SU-DHL-6 (cell line): Measurements from ENCODE around the gene FBXW8.

Source experiments
- H2AFZ ChIP-seq: fragments of 200-600 bp; sonication (generic); 2 replicates; pipeline ENCODE4 v1.6.1; 2014; ENCODE audit warnings: low read depth, mild to moderate bottlenecking, moderate library complexity, mixed read lengths, antibody characterized with exemption, low read length; ENCODE audit not compliant: severe bottlenecking
- H3F3A ChIP-seq: fragments of 200-600 bp; shearing (Covaris generic); 2 replicates; pipeline ENCODE4 v1.6.0; 2016; ENCODE audit warnings: antibody characterized with exemption, mild to moderate bottlenecking; ENCODE audit not compliant: insufficient read depth
- H3K27ac ChIP-seq: fragments of 200-600 bp; sonication (generic); 2 replicates; pipeline ENCODE4 v1.5.1; 2016; ENCODE audit warnings: low read depth, mild to moderate bottlenecking, low read length, moderate library complexity, mixed read lengths
- H3K27me3 ChIP-seq: fragments of 200-600 bp; sonication (generic), shearing (Covaris generic); 2 replicates; pipeline ENCODE4 v1.6.0; 2014; ENCODE audit warnings: mild to moderate bottlenecking, low read length
- H3K36me3 ChIP-seq: fragments of 200-600 bp; sonication (generic); 2 replicates; pipeline ENCODE4 v1.6.1; 2014; ENCODE audit warnings: mild to moderate bottlenecking, low read length, mixed read lengths
- H3K4me2 ChIP-seq: fragments of 300-600, 200-600 bp; shearing (Covaris generic), sonication (generic); 2 replicates; pipeline ENCODE4 v1.6.0; 2014; ENCODE audit warnings: low read length, low read depth, mild to moderate bottlenecking; ENCODE audit not compliant: poor library complexity, severe bottlenecking
- H3K4me3 ChIP-seq: fragments of 200-600 bp; sonication (generic); 2 replicates; pipeline ENCODE4 v1.5.1; 2014; ENCODE audit warnings: antibody characterized with exemption, low read length, mild to moderate bottlenecking, mixed read lengths; ENCODE audit not compliant: insufficient read depth, poor library complexity, severe bottlenecking
- H3K79me2 ChIP-seq: fragments of 200-600 bp; sonication (generic); 2 replicates; pipeline ENCODE4 v1.6.1; 2014; ENCODE audit warnings: mild to moderate bottlenecking, low read length, moderate library complexity; ENCODE audit not compliant: insufficient read depth
- H3K9ac ChIP-seq: fragments of 200-600 bp; sonication (generic); 2 replicates; pipeline ENCODE4 v1.7.0; 2014; ENCODE audit warnings: mild to moderate bottlenecking, low read length
- H3K9me2 ChIP-seq: fragments of 200-600 bp; sonication (generic); replicated peaks from 2 replicates; pipeline ENCODE4 v1.6.1; 2014; ENCODE audit warnings: low read length; ENCODE audit not compliant: insufficient read depth
- H3K9me3 ChIP-seq: fragments of 200-600 bp; sonication (generic); 2 replicates; pipeline ENCODE4 v1.6.1; 2014; ENCODE audit warnings: low read length, mixed read lengths; ENCODE audit not compliant: insufficient read depth
- H4K20me1 ChIP-seq: fragments of 200-600 bp; sonication (generic); 2 replicates; pipeline ENCODE4 v1.6.1; 2014; ENCODE audit warnings: low read depth, mild to moderate bottlenecking, antibody characterized with exemption, low read length, moderate library complexity, mixed read lengths
- EZH2phosphoT487 ChIP-seq: fragments of 200-600 bp; sonication (generic), shearing (Covaris generic); conservative IDR thresholded peaks from 2 replicates; pipeline ENCODE4 v1.6.1; 2018; ENCODE audit warnings: mild to moderate bottlenecking, antibody characterized with exemption, low read length, moderate library complexity, mixed read lengths
- TF ChIP-seq, protein P1 (sequence below): fragments of 200-600 bp; sonication (generic); IDR thresholded peaks from one replicate; pipeline ENCODE4 v1.5.1; 2017; ENCODE audit warnings: antibody characterized with exemption, mild to moderate bottlenecking, low read length, moderate library complexity; ENCODE audit not compliant: insufficient read depth, poor library complexity, severe bottlenecking

Gene FBXW8

DNA sequence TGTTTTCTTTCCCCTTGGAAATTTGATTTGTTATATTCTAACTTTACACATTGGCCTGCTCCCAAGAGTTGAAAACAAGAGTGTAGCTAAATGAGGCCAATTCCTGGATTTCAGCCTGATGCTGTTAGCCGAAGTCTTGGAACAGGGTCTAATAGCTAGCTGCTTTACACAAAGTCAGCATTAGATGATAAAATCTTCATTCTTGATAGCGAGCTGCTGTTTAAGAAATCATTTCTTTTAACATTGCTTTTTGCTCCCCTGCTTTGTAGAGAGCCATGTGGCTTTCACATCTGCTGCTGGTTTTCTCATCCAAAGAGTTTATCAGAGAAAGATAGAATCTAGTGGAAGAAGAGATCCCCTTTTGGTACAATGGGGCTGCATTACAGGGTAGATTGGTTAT lies 22.3 kb downstream of the FBXW8 start:
- no peak overlapping the region for H3K4me2 ChIP-seq
- no peaks in the 10 kb centered on the region for H3K27me3 ChIP-seq
- no peak overlapping the region for H3K9ac ChIP-seq
- H2AFZ ChIP-seq, result no peak overlapping the region
- no peaks in the 10 kb centered on the region for H4K20me1 ChIP-seq
- H3K4me3 ChIP-seq, result no peak overlapping the region
- peaks cover 11% of the 10 kb centered on the region; the same call in 1 of the 2 replicates for H3F3A ChIP-seq
- peaks cover 27% of the 10 kb centered on the region; the same call in 1 of the 2 replicates for H3K79me2 ChIP-seq
- no peaks in the 10 kb centered on the region for H3K9me2 ChIP-seq
- no peaks in the 10 kb centered on the region for H3K9me3 ChIP-seq
- H3K27ac ChIP-seq, result no peak overlapping the region
- TF ChIP-seq, protein P1, sequence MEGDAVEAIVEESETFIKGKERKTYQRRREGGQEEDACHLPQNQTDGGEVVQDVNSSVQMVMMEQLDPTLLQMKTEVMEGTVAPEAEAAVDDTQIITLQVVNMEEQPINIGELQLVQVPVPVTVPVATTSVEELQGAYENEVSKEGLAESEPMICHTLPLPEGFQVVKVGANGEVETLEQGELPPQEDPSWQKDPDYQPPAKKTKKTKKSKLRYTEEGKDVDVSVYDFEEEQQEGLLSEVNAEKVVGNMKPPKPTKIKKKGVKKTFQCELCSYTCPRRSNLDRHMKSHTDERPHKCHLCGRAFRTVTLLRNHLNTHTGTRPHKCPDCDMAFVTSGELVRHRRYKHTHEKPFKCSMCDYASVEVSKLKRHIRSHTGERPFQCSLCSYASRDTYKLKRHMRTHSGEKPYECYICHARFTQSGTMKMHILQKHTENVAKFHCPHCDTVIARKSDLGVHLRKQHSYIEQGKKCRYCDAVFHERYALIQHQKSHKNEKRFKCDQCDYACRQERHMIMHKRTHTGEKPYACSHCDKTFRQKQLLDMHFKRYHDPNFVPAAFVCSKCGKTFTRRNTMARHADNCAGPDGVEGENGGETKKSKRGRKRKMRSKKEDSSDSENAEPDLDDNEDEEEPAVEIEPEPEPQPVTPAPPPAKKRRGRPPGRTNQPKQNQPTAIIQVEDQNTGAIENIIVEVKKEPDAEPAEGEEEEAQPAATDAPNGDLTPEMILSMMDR, result no peak
- no peak for TF ChIP-seq EZH2phosphoT487
- H3K36me3 ChIP-seq, result peaks cover 18% of the 10 kb centered on the region; the same call in 1 of the 2 replicates

DNA sequence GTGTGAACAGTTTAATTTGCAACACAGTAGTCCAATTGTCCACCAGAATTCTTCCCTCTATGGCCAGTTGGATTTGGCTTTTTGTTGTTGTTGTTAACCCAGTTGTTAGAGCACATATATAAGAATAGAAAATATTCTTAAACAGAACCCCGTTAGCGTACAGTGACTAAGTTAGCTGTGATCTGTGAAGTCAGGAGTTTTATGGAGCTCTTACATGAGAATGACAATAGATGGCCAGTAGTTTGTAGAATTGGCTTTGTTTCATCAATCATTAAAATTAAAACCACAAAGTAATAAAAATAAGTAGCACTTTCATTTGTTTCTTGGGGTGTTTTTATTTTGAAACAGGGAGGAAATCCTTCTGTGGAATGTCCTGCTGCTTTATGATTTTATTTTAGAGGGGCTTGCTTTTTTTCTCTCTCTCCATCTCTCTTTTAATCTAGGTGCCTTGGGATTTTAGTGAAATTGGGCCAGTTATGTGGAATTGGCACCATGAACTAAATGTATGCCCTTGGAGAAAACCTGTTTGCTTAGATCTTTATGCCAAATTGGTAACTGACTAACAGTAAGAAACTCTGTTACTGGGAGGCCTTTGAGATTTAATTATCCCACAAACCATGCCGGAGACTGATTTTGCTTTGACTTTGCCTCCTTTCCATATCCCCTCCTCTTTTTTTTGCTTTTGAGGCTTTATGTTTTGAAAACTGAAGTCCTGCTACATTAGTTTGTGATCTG lies 22.9 kb downstream of the FBXW8 start:
- Histone ChIP-seq H3F3A (peaks cover 11% of the 10 kb centered on the region; the same call in 1 of the 2 replicates), H3K79me2 (peaks cover 27% of the 10 kb centered on the region; the same call in 1 of the 2 replicates), H3K36me3 (peaks cover 18% of the 10 kb centered on the region; the same call in 1 of the 2 replicates), H2AFZ (no peak overlapping the region), H3K9ac (no peak overlapping the region), H3K9me2 (no peaks in the 10 kb centered on the region), H3K4me2 (no peak overlapping the region), H4K20me1 (no peaks in the 10 kb centered on the region), H3K27ac (no peak overlapping the region), H3K4me3 (no peak overlapping the region), H3K9me3 (no peaks in the 10 kb centered on the region), H3K27me3 (no peaks in the 10 kb centered on the region)
- no peak for TF ChIP-seq EZH2phosphoT487
- TF ChIP-seq, protein P1, result no peak

DNA sequence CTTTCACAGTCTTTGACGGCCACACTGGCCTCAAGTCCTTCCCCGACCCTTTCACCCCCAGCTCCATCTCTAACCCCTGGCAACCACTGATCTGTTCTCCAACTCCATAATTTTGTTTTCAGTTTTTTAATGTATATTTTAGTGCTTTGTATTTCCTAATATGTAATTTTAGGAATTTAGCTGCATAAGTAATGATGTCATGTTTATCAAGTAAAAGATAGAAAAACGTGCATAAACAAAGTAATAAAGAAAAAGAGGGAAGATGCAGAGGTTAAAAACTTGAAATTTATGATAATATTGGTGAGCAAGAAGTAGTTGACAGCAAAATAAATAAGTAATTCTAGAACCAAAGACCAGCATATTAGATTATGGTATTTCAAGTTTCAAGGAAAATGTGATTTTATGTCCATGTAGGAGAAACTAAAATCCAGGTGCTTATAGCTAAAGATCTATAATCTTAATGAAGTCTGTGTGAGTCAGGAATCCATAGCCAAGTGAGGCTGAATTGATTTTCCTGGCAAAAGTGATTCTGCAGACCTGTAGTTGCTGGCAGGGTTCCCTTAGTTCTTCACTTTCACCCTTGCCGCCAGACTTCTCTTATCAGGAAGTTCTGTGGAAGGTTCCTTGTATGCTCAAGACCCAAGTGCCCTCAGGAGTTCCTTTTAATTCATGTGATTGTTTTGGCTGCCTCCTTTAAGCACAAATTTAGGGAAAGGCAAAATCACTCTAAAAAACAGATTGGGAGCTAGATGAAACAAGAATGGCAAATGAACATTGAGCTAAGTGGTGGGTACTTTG lies 24.4 kb downstream of the FBXW8 start:
- no peak overlapping the region for H3K4me2 ChIP-seq
- H4K20me1 ChIP-seq, result no peaks in the 10 kb centered on the region
- H3F3A ChIP-seq, result peaks cover 6% of the 10 kb centered on the region; the same call in 1 of the 2 replicates
- TF ChIP-seq EZH2phosphoT487, result no peak
- TF ChIP-seq, protein P1, result no peak
- no peak overlapping the region for H3K4me3 ChIP-seq
- H3K9ac ChIP-seq, result no peak overlapping the region
- H3K9me3 ChIP-seq, result no peaks in the 10 kb centered on the region
- H2AFZ ChIP-seq, result no peak overlapping the region
- H3K27ac ChIP-seq, result no peak overlapping the region
- H3K9me2 ChIP-seq, result no peaks in the 10 kb centered on the region
- peaks cover 14% of the 10 kb centered on the region; the same call in 1 of the 2 replicates for H3K36me3 ChIP-seq
- H3K79me2 ChIP-seq, result peaks cover 27% of the 10 kb centered on the region; the same call in 1 of the 2 replicates
- no peaks in the 10 kb centered on the region for H3K27me3 ChIP-seq
